Dedifferentiated amniotic fluid mesenchymal stem cell (primary cell): ENCODE data around the gene HBS1L.
A peak's percentile ranks its signal among the peaks of the same experiment; 100 is the strongest.

Experiments used
- DNase-seq: peaks from one replicate; pipeline ENCODE4 v3.0.0-alpha.2; 2016; ENCODE audit errors: extremely low spot score

Gene HBS1L

GRCh38 chr6:135037541-135037940 is 17.1 kb downstream of the HBS1L start:
- DNase-seq: no peak

- no peak for DNase-seq
Measured at GRCh38 chr6:135036731-135037420, 17.7 kb downstream of the HBS1L start.

- DNase-seq: no peak
Measured at GRCh38 chr6:135033238-135033637, 21.4 kb downstream of the HBS1L start.

- DNase-seq: no peak
Measured at GRCh38 chr6:135030532-135031178, 24.0 kb downstream of the HBS1L start.

- DNase-seq: no peak
Measured at GRCh38 chr6:135030056-135030473, 24.6 kb downstream of the HBS1L start.

GRCh38 chr6:135025775-135026174 is 28.8 kb downstream of the HBS1L start:
- DNase-seq: no peak

GRCh38 chr6:135025175-135025574 is 29.4 kb downstream of the HBS1L start:
- no peak for DNase-seq

GRCh38 chr6:135022050-135022697 is 32.4 kb downstream of the HBS1L start:
- DNase-seq: no peak

GRCh38 chr6:135021310-135022049 is 33.1 kb downstream of the HBS1L start:
- DNase-seq: no peak

- no peak for DNase-seq
Measured at GRCh38 chr6:135018941-135019340, 35.7 kb downstream of the HBS1L start.

GRCh38 chr6:135018052-135018451 is 36.6 kb downstream of the HBS1L start:
- DNase-seq: no peak

- no peak for DNase-seq
Measured at GRCh38 chr6:135014353-135014832, 40.2 kb downstream of the HBS1L start.

- no peak for DNase-seq
Measured at GRCh38 chr6:135013211-135013610, 41.4 kb downstream of the HBS1L start.

- DNase-seq: peak; percentile 37
Measured at GRCh38 chr6:135012764-135013163, 41.9 kb downstream of the HBS1L start.

- no peak for DNase-seq
Measured at GRCh38 chr6:135012349-135012748, 42.3 kb downstream of the HBS1L start.

GRCh38 chr6:135008941-135009290 is 45.7 kb downstream of the HBS1L start:
- DNase-seq: no peak

GRCh38 chr6:135008072-135008940 is 46.3 kb downstream of the HBS1L start:
- DNase-seq: no peak

- DNase-seq: no peak
Measured at GRCh38 chr6:135006386-135006914, 48.2 kb downstream of the HBS1L start.

GRCh38 chr6:135004399-135004798 is 50.2 kb downstream of the HBS1L start:
- no peak for DNase-seq

GRCh38 chr6:135002974-135003703 is 51.5 kb downstream of the HBS1L start:
- no peak for DNase-seq
